HG03097 (cell line): ENCODE results near the gene AIF1.

Source experiments
- ATAC-seq: cut with Tn5 transposase; IDR thresholded peaks from one replicate; pipeline ENCODE4 v1.9.1; 2021; ENCODE audit not compliant: unreplicated experiment, low FRiP score

AIF1 gene

DNA sequence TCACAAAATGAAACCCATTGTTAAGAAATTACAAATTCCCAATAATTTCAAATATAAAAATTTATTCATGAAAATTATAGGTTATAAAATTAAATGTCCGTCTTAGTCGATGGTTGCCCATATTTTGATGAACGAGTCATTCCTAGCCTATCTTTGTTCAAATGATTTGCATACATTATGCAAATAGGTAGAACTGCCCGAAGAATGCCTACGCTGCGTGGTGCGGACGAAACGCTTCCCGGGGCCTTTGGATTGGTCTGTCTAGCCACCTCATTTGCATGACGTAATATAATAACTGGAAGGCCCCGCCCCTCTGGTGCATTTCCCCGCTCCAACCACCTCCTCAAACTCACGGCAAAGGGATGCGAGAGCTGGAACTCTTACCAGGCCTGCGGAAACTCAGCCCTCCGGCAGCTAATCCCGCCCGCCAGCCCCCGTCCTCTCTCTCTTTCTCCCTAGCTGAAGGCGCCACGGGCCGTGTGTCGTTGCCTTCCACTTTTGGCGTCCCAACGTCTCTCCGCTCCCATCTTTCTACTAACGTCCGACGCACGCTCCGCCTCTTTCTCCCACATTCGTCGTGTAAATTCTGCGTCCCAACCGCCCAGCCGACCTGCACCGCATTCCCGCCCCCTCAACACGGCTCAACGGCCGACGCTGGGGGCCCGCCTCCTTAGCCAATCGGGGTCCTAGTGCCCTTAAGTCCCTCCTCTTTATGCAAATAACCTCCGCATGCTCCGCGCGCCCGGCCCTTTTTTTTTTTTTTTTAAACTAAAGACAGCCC is 5.0 kb downstream of the AIF1 start:
- peak; percentile 76 for ATAC-seq

DNA sequence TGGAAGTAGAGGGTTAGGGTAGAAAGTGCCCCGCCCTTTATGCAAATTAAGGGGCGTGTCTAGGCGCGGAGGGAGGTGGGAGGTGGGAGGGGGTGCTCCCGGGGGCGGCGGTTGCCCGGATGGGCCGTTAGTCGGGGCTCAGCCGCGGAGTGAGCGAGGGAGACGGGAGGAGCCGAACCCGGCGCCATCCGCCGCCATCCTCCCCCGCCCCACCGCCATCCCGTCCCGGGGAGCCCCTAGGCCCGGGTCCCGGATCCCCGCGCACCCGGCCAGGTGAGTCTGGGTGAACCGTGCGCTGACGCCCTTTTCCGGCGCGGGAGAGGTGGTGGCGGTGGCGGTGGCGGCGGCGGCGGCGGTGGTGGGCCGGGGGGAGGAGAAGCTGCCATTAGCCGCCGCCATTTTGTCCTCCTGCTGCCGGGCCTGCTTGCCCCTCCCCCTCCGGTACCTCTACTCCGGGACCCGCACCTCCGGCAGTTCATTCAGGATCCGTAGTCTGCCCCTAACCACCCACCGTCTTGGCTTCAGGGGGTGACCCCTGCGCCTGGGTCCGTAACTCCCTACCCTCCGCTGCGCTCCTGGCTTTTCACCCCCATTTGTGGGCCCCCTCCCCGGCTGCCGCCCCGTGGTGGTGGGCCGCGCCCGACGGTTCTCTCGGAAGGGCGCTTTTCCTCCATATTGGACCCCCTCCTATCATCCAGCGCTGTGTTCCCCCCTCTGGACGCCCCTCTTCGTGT is 5.7 kb downstream of the AIF1 start, which contains the start of gene PRRC2A:
TSS of gene PRRC2A (plus strand) at position 130 of the 734 bp plus-strand sequence. CDS start 2,075 bp downstream, outside the sequence.
- peak; percentile 55 for ATAC-seq

DNA sequence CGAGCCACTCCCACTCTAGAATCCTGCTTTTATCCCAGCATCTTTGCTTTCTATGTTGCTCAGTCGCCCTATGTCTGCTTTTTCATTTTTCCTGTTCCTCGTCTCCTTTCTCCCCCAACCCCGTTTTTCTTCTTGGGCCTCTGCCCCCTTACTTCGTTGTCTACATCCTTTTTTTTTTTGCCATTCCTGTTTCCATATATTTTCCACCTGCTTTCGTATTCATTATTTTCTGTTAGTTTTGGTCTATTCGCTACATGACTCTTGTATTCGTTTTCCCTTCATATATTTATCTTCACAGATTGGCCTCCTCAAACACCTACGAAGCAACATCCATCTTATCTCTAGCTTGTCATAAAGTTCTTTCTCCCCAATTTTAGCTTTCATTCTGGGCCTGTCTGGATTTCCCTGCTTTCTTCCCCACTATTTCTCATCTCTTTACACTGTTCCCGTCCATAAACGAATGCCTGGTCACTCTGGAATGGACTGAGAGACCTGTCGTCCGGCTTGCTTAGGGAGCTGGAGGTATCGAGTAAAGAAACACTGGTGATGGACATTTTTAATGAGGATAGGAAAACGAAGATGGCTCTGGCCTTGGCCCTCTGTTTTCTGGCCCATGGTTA is 6.4 kb downstream of the AIF1 start:
- peak; percentile 1 for ATAC-seq

DNA sequence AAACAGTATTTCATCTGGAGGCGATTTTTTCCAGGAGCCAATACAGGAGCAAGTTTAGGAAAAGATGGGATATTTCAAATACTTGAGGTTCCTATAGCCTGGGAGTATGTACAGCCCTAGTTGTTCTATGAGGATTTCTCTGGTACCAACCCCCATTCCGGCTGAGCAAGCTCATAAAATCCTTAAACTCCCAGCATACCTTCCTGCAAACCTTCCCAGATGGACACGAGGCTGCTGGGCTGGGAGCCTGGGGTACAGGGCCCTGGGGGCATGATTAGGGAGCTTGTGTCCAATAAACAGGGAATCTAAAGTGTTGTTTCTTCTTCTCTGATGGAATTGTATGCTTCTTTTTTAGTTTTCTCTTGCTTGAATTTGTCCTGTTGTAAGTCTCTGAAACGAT is 7.0 kb downstream of the AIF1 start:
- no peak for ATAC-seq

GRCh38 chr6:31622684-31623091 is 7.7 kb downstream of the AIF1 start:
- no peak for ATAC-seq

DNA sequence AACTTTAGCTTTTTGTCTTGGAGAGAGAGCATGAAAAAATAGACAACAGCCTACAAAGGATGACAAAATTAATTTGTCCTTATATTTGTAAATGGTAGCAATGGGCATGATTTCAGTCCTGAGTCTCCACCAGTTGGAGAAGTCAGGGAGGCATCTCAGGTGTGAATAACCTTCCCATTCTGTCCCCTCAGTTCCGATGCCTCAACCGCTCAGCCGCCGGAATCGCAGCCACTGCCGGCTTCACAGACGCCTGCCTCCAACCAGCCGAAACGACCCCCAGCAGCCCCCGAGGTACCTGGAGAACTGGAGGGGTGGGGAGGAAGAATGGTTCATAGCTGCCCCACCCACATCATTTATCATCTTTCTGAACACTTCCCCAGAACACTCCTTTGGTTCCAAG is 9.0 kb downstream of the AIF1 start:
- ATAC-seq, result no peak

- no peak for ATAC-seq
Observed at GRCh38 chr6:31626952-31627351, 11.9 kb downstream of the AIF1 start.

GRCh38 chr6:31627690-31628287 is 12.8 kb downstream of the AIF1 start:
- no peak for ATAC-seq

DNA sequence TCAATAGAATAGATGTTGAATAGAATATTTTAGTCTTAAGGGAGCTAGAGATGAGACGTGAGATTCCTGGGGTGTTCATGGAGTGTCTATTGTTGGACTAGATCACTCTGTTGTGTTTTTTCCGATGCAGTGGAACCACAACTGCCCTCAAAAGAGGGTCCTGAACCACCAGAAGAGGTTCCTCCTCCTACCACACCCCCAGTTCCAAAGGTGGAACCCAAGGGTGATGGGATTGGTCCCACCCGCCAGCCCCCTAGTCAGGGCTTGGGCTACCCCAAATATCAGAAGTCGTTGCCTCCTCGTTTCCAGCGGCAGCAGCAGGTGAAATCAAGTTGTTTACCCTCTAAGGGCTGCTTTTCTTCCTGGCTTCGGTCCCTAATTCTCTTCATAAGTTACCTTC is 14.0 kb downstream of the AIF1 start:
- no peak for ATAC-seq

DNA sequence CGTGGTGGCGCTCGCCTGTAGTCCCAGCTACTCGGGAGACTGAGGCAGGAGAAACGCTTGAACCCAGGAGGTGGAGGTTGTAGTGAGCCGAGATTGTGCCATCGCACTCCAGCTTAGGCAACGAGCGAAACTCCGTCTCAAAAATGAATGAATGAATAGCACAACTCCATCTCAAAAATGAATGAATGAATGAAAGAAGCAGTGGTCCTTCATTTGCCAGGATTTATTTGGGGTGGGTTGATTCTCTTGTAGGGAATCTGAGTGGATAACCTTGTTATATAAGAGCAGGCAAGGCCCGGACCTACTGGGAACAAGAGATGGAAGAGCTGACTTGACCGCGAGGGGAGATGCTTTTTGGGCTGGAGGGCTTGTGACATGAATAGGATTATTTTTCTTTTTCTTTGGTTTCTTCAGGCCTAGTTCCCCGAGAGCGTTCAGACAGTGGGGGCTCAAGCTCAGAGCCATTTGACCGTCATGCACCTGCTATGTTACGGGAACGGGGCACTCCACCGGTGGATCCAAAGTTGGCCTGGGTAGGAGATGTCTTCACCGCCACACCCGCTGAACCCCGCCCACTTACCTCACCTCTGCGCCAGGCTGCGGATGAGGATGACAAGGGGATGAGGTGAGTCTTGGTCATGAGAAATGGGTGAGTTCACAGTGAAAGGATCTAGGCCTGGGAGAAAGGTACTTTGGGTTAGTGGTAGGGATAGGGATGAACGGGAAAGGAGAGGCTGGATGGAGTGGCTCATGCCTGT is 15.3 kb downstream of the AIF1 start:
- ATAC-seq, result no peak

- ATAC-seq, result no peak
Observed at GRCh38 chr6:31631209-31631608, 16.2 kb downstream of the AIF1 start.

DNA sequence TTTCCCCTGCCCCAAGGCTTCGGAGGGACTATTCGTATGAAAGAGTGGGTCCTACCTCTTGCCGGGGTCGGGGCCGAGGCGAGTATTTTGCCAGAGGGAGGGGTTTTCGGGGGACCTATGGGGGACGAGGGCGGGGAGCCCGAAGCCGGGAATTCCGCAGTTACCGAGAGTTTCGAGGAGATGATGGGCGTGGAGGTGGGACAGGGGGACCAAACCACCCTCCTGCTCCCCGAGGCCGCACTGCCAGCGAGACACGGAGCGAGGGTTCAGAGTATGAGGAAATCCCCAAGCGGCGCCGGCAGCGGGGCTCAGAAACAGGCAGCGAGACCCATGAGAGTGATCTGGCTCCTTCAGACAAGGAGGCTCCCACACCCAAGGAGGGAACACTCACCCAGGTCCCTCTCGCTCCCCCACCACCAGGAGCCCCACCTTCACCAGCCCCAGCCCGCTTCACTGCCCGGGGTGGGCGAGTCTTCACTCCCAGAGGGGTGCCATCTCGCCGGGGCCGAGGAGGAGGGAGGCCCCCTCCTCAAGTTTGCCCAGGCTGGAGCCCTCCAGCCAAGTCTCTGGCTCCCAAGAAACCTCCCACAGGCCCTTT is 16.7 kb downstream of the AIF1 start:
- no peak for ATAC-seq

DNA sequence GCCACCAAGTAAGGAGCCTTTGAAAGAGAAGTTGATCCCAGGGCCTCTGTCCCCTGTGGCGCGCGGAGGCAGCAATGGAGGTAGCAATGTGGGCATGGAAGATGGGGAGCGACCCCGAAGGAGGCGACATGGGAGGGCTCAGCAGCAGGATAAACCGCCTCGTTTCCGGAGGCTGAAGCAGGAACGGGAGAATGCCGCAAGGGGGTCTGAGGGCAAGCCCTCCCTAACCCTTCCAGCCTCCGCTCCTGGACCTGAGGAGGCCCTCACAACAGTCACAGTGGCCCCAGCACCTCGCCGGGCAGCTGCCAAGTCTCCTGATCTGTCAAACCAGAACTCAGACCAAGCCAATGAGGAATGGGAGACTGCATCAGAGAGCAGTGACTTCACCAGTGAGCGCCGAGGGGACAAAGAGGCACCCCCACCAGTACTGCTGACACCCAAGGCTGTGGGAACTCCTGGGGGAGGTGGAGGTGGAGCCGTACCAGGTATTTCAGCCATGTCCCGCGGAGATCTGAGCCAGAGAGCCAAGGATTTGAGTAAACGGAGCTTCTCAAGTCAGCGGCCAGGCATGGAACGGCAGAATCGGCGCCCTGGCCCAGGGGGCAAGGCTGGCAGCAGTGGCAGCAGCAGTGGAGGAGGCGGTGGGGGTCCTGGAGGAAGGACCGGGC is 17.4 kb downstream of the AIF1 start:
- ATAC-seq, result no peak

GRCh38 chr6:31633447-31633846 is 18.4 kb downstream of the AIF1 start:
- no peak for ATAC-seq

DNA sequence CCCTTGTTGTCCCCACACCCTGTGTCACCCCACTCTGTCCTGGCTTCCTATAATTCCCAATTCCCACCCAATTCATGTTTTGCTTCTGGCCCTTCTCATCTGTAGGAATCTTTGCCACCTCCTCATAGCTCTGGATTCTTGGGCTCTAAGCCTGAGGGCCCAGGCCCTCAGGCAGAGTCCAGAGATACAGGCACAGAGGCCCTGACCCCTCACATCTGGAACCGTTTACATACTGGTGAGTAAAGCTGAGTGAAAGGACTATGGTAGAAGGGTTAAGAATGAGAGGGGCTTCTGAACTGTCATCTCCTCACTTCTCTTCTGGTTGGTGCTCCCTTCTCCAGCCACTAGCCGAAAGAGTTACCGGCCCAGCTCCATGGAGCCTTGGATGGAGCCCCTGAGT is 19.1 kb downstream of the AIF1 start:
- no peak for ATAC-seq

GRCh38 chr6:31634969-31635575 is 20.0 kb downstream of the AIF1 start:
- ATAC-seq, result no peak

GRCh38 chr6:31636698-31637596 is 21.9 kb downstream of the AIF1 start:
- ATAC-seq, result no peak

DNA sequence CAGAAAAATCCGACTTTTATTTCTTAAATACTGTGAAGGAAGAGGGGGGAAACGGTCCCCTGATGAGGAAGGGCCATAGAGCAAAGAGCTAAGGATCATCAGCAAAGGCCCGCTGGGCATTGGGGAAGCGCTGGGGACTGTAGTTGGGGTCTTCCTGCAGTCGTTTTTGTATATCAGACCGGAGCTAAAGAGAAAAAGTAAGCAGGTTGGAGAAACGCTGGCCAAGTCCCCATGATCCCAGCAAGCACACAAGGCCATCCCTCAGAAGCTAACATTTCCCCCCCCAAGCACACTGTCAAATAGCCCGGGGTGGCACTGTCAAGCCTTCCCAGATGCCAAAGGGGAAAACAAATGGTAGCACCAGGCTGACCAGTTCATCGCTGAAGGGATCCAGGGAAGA is 24.0 kb downstream of the AIF1 start:
- no peak for ATAC-seq
